ENCODE measurements around the gene KRT34.
"Not testable (repeated sequence)": the region's sequence is repeated elsewhere in the genome, so short reads cannot be mapped to it uniquely, and the experiment has no call there.

KRT34 gene

DNA sequence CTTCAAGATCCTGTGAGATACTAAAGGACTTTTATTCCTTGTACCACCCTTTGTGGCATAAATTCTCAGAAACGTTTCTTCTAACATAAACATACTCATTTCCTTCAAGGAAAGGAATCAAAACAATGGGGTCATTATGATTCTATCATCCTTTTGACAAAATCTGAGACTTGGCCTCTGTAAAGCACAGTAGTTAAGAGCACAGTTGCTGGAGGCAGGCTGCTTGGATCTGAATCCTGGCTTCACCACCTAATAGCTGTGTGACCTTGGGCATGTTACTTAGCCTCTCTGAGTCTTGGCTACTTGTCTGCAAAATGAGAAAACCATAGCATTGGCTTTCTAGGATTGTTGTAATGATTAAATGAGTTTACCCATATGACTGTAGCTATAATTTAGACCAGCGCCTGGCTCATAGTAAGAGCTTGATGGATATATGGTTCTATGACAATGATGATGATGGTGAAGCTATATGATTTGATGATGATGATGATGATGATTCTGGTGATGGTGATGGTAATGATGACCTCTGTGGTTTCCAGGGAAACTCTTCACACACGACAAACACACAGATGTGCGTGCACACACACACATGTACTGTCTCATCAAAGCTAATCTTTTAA, 21.4 kb upstream of the KRT34 start:
- no peak for DNase-seq

- DNase-seq: no peak
These were observed 20.1 kb upstream of the KRT34 start for GRCh38 chr17:41402161-41402560.

GRCh38 chr17:41396996-41397660, 15.0 kb upstream of the KRT34 start, which contains the start of gene KRT31:
TSS of gene KRT31 (minus strand) at chr17:41397608. CDS start at chr17:41397539, 69 bp downstream.
- no peak for DNase-seq

DNA sequence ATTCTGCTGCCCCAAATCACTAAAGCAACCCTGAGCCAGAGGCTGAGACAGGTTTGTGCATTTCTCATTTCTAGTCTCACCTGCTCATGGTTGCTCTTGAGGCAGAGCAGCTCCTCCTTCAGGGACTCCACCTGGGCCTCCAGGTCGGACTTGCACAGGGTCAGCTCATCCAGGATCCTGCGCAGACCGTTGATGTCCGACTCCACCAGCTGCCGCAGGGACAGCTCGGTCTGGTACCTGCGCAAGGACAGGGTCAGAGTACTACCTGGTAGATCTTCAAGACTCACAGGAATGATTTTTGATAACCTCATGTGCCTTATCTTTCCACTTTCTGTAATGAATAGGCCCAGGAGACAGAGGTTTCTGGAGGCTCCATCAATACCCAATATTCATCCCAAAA, 14.2 kb upstream of the KRT34 start:
- no peak for DNase-seq

GRCh38 chr17:41395611-41396010, 13.5 kb upstream of the KRT34 start:
- no peak for DNase-seq

DNA sequence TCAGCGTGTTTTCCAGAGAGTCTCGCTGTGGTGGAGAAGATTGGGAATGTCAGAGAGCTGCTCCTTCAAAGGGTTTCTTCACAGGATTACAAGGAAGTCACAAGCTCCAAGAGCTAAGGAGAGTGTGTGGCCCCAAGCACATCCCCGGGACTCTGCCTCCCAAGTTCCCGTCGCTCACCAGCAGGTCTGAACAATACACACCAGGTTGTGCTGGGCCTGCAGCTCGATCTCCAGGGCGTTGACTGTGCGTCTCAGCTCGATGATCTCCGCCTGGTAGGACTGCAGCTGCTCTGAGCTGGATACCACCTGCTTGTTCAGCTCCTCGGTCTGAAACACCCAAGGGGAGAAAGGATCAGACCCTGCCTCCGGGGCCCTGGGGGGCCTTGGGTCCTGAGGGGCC, 12.9 kb upstream of the KRT34 start:
- not testable (repeated sequence) for DNase-seq

- no peak for DNase-seq
These were observed 12.3 kb upstream of the KRT34 start for GRCh38 chr17:41394254-41394996.

GRCh38 chr17:41393826-41394225, 11.7 kb upstream of the KRT34 start:
- no peak for DNase-seq

DNA sequence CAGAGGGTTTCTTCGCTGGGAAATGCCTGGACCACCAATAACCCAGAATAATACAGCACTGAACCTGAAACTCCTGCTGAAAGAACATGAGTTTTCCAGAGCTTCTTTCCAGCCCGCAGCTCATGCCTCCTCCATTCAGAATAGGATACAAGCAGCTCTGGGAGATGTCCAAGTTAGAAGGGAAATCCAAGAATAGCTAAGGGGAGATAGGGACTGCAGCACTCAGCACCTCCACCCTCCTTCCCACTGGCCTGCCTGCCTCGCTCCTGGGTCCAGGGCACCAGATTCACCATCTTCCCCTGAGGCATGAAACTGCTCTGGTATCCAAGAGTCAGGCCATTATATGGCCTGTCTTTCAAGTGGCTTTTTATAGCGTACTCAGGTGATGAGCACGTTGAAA, 11.2 kb upstream of the KRT34 start:
- no peak for DNase-seq

DNA sequence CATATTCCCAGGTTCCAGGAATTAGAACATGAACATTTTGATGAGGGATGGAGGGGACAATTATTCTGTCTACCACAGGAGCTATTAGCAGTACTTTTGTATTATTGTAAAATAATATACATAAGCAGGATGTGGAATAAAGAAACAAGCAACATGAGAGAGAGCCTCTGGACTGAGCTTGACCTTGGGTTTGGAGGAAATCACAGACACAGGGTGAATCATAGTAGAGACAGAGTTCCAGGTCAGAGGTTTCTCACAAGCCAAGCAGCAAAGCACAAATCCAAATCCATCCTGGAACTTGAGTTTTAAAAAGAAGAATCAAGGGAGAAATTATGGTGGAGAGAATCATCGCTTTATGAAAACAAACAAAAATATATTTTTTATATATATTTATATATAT, 10.2 kb upstream of the KRT34 start:
- no peak for DNase-seq

DNA sequence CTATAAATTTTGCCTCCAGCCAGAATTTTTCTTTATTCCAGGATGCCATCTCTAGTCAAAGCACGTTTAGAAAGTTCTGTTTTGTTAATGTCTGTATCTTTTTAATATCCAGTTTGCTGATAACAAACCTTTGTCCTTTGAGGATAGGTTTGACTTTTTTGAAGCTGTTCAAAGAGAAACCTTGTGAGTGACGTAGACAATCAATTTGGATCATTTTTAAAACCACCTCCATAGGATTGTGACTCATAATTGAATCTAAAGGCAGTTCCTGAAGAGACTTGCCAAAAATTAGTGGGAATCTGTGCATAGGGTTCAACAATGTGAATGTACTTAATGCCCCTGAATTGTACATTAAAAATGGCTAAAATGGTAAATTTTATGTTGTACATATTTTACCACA, 9.4 kb upstream of the KRT34 start:
- DNase-seq: no peak

DNA sequence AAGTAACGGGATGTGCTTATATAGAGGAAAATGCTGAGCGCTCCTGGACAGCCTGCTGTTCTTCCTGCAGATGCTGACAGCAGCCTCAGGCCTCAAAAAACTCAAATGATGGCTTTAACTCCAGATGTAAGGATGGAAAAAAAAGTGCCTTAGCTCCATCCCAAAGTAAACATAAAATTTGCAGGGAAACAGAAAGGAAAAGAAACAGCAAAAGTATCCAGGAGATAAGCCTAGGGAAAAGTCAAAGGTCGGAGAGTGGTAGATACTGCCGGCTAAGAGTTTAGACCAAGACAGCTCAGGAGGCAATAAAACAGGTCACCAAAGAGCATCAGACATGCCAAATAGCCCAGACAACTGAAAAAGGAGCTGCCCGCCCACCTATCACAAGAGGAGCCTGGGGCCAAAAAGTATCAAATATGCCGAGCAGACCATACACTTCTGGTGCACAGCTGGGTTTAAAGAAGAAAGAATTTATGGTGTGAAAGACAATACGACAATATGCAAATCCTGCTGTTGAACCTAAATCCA, 8.4 kb upstream of the KRT34 start:
- DNase-seq: no peak

- DNase-seq: no peak
These were observed 5.6 kb upstream of the KRT34 start for GRCh38 chr17:41387670-41388069.

- DNase-seq: no peak
These were observed 4.1 kb upstream of the KRT34 start for GRCh38 chr17:41386227-41386626.

- DNase-seq: no peak
These were observed 1.6 kb upstream of the KRT34 start for GRCh38 chr17:41383690-41384089.

DNA sequence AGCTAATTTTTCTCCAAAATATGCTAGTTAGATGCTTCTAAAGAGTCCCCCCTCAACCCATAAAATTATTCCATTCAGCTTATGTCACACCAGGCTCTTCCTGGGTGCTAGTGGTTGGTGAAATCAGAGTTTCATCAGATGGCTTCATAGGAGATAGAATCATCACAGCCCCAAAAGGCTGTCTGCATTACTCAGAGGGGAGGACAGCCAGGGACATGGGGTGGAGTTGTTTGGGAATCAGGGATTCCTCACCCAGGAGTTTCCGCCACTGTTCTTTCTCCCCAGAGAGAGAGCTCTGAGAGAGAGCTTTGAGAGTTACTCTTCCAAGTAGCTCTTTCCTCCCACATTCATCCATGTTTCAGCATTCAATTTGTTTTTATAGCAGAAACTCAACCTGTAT, 288 bp upstream of the KRT34 start:
- DNase-seq: no peak

GRCh38 chr17:41380091-41380490, 2.0 kb downstream of the KRT34 start:
- DNase-seq: not testable (repeated sequence)

GRCh38 chr17:41377546-41377945, 4.6 kb downstream of the KRT34 start:
- DNase-seq: no peak

- no peak for DNase-seq
These were observed 12.4 kb downstream of the KRT34 start, which contains the start of gene KRT33B for GRCh38 chr17:41369713-41370112. TSS of gene KRT33B (minus strand) at chr17:41369813. CDS start at chr17:41369750, 63 bp downstream.

DNA sequence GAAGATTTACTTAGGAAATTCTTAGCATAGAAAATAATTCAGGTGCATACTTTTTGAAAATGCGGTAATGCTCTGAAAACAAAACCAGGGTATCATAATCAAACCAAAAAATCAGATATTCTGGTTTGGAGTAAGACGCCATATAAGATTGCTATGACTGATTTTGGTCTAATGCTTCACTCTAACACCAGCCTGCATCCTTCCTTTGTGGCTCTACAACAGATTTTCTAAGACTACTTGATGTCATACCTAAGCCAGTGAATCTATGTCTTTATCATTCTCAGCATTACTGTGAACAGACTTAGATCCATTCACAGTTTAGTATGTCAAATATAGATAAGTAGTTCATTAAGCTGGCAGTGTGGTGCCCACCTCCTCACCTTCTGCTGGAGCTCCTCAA, 13.1 kb downstream of the KRT34 start:
- no peak for DNase-seq

- no peak for DNase-seq
These were observed 14.6 kb downstream of the KRT34 start for GRCh38 chr17:41367426-41368075.

DNA sequence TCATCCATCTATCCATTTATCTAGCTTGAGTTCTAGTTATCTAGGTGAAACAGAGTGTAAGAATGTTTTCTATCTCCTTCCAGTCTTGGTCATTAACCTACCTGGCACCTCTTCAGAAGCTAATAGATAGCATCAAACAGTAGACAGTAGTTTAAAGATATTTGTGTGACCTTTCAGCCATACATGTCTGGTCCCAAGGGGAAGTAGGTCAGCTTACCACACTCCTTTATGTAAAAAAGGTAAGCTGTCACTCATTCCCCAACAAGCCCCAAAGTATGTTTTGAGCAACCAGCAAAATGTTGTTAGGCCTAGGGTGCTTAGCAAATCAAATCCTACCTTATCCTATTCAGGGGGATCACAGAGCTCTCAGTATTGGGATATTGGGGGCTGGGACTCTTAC, 16.0 kb downstream of the KRT34 start:
- DNase-seq: no peak

- DNase-seq: no peak
These were observed 18.2 kb downstream of the KRT34 start for GRCh38 chr17:41363881-41364280.
